HepG2 (cell line): ENCODE measurements around the gene MPIG6B.

Experiments
- DPF2 ChIP-seq: sonication (generic); formaldehyde crosslinking; IDR thresholded peaks from 2 replicates; pipeline ENCODE4 v1.4.0; 2020; ENCODE audit warnings: mild to moderate bottlenecking, low read depth, missing genetic modification reagents, borderline replicate concordance
- EEA1 ChIP-seq: sonication (generic); formaldehyde crosslinking; IDR thresholded peaks from 2 replicates; pipeline ENCODE4 v1.5.1; 2020; ENCODE audit warnings: mild to moderate bottlenecking, missing genetic modification reagents, borderline replicate concordance
- MAFF ChIP-seq: IDR thresholded peaks from 2 replicates; pipeline ENCODE4 v1.6.1; 2011; ENCODE audit warnings: low read depth, low read length, improper control_type of control experiment
- MAFK ChIP-seq, 2 experiments: IDR thresholded peaks in 1 of 2; conservative IDR thresholded peaks in 1 of 2; 2 replicates each; pipeline ENCODE4 v1.6.1; 2011; ENCODE audit warnings: improper control_type of control experiment in 2 of 2, low read length in 2 of 2
- MEIS2 ChIP-seq: sonication (generic); formaldehyde crosslinking; IDR thresholded peaks from 2 replicates; pipeline ENCODE4 v1.9.0; 2021; ENCODE audit warnings: mild to moderate bottlenecking, missing genetic modification reagents
- ONECUT2 ChIP-seq: sonication (generic); formaldehyde crosslinking; IDR thresholded peaks from 2 replicates; pipeline ENCODE4 v1.4.0; 2020; ENCODE audit warnings: missing genetic modification reagents
- ZNF224 ChIP-seq: sonication (generic); formaldehyde crosslinking; IDR thresholded peaks from 2 replicates; pipeline ENCODE4 v1.5.0; 2020; ENCODE audit warnings: mild to moderate bottlenecking, missing genetic modification reagents
- TF ChIP-seq, protein P1 (sequence below): sonication (generic); formaldehyde crosslinking; IDR thresholded peaks from 2 replicates; pipeline ENCODE4 v1.8.1; 2022; ENCODE audit warnings: low read depth, mild to moderate bottlenecking, missing genetic modification reagents
- TF ChIP-seq, protein P2 (sequence below): sonication (generic); formaldehyde crosslinking; IDR thresholded peaks from 2 replicates; pipeline ENCODE4 v1.5.0; 2020; ENCODE audit warnings: mild to moderate bottlenecking, missing genetic modification reagents, moderate library complexity
- TF ChIP-seq, protein P3 (sequence below): fragments of 450-650 bp; IDR thresholded peaks from 2 replicates; pipeline ENCODE4 v1.6.1; 2017; ENCODE audit warnings: mild to moderate bottlenecking
- TF ChIP-seq, protein P4 (sequence below): sonication (generic); formaldehyde crosslinking; IDR thresholded peaks from 2 replicates; pipeline ENCODE4 v1.5.0; 2020; ENCODE audit warnings: missing genetic modification reagents

DNA sequence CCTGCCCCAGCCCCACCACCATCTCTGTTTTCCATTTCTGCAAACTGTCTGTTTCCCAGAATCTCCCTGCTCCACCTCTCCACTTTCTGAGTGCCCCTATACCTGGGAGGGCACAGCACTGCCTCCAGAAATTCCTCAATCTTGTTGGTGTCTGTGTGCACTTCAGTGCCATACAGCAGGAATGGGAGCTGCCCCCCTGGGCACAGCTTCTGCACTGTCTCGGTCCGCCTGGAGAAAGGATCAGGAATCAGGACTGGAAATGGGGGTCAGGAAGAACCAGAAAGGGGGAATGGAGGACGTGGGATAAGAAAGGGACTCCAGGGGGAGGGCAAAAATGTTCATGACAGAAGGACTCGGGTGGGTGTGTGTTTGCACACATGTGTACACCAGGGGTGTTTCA lies 10.6 kb downstream of the MPIG6B start:
- no peak for TF ChIP-seq MEIS2 (CRISPR knock-in tag)
- TF ChIP-seq, protein P1, sequence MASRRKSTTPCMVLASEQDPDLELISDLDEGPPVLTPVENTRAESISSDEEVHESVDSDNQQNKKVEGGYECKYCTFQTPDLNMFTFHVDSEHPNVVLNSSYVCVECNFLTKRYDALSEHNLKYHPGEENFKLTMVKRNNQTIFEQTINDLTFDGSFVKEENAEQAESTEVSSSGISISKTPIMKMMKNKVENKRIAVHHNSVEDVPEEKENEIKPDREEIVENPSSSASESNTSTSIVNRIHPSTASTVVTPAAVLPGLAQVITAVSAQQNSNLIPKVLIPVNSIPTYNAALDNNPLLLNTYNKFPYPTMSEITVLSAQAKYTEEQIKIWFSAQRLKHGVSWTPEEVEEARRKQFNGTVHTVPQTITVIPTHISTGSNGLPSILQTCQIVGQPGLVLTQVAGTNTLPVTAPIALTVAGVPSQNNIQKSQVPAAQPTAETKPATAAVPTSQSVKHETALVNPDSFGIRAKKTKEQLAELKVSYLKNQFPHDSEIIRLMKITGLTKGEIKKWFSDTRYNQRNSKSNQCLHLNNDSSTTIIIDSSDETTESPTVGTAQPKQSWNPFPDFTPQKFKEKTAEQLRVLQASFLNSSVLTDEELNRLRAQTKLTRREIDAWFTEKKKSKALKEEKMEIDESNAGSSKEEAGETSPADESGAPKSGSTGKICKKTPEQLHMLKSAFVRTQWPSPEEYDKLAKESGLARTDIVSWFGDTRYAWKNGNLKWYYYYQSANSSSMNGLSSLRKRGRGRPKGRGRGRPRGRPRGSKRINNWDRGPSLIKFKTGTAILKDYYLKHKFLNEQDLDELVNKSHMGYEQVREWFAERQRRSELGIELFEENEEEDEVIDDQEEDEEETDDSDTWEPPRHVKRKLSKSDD: no peak
- no peak for TF ChIP-seq MAFK (conservative IDR thresholded peaks at IDR 0.05 in 1 of 2, IDR thresholded peaks at IDR 0.05 in 1 of 2; ENCODE audit: low read length in 2 of 2)
- TF ChIP-seq ZNF224: no peak
- TF ChIP-seq, protein P2, sequence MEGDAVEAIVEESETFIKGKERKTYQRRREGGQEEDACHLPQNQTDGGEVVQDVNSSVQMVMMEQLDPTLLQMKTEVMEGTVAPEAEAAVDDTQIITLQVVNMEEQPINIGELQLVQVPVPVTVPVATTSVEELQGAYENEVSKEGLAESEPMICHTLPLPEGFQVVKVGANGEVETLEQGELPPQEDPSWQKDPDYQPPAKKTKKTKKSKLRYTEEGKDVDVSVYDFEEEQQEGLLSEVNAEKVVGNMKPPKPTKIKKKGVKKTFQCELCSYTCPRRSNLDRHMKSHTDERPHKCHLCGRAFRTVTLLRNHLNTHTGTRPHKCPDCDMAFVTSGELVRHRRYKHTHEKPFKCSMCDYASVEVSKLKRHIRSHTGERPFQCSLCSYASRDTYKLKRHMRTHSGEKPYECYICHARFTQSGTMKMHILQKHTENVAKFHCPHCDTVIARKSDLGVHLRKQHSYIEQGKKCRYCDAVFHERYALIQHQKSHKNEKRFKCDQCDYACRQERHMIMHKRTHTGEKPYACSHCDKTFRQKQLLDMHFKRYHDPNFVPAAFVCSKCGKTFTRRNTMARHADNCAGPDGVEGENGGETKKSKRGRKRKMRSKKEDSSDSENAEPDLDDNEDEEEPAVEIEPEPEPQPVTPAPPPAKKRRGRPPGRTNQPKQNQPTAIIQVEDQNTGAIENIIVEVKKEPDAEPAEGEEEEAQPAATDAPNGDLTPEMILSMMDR (CRISPR knock-in tag): no peak
- no peak for TF ChIP-seq ONECUT2 (CRISPR knock-in tag)
- TF ChIP-seq, protein P3, sequence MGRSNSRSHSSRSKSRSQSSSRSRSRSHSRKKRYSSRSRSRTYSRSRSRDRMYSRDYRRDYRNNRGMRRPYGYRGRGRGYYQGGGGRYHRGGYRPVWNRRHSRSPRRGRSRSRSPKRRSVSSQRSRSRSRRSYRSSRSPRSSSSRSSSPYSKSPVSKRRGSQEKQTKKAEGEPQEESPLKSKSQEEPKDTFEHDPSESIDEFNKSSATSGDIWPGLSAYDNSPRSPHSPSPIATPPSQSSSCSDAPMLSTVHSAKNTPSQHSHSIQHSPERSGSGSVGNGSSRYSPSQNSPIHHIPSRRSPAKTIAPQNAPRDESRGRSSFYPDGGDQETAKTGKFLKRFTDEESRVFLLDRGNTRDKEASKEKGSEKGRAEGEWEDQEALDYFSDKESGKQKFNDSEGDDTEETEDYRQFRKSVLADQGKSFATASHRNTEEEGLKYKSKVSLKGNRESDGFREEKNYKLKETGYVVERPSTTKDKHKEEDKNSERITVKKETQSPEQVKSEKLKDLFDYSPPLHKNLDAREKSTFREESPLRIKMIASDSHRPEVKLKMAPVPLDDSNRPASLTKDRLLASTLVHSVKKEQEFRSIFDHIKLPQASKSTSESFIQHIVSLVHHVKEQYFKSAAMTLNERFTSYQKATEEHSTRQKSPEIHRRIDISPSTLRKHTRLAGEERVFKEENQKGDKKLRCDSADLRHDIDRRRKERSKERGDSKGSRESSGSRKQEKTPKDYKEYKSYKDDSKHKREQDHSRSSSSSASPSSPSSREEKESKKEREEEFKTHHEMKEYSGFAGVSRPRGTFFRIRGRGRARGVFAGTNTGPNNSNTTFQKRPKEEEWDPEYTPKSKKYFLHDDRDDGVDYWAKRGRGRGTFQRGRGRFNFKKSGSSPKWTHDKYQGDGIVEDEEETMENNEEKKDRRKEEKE: no peak
- TF ChIP-seq MAFF: no peak
- TF ChIP-seq EEA1 (CRISPR knock-in tag): no peak
- TF ChIP-seq, protein P4, sequence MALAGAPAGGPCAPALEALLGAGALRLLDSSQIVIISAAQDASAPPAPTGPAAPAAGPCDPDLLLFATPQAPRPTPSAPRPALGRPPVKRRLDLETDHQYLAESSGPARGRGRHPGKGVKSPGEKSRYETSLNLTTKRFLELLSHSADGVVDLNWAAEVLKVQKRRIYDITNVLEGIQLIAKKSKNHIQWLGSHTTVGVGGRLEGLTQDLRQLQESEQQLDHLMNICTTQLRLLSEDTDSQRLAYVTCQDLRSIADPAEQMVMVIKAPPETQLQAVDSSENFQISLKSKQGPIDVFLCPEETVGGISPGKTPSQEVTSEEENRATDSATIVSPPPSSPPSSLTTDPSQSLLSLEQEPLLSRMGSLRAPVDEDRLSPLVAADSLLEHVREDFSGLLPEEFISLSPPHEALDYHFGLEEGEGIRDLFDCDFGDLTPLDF (CRISPR knock-in tag): no peak
- TF ChIP-seq DPF2 (CRISPR knock-in tag): no peak
